ENCODE data around the gene TRIM39. TPM values are rescaled to one million over a fixed set of nuclear protein-coding genes. Genes with fewer than 3 reads are reported as not detected.

TRIM39 gene
- total and polyA plus RNA-seq, 9 of the 15 experiments (the other 6 are each of a cell fraction or from before 2014, with no cell fraction given), result 5.6 to 17.7 (median 12.8) TPM

- TF ChIP-seq BCLAF1 (IDR thresholded peaks at IDR 0.05; ENCODE audit: borderline replicate concordance in 1 of 2, control insufficient read depth in 1 of 2, low read depth in 2 of 2, low read length in 1 of 2) (no peak), BDP1 (IDR thresholded peaks at IDR 0.05; ENCODE audit: insufficient read depth, insufficient read length) (no peak), RBBP5 (IDR thresholded peaks at IDR 0.05; ENCODE audit: borderline replicate concordance, insufficient read depth, low read length, poor library complexity, severe bottlenecking) (no peak), ZNF253 (CRISPR knock-in tag; conservative IDR thresholded peaks at IDR 0.05) (no peak), MGA (IDR thresholded peaks at IDR 0.05) (no peak), ZNF75A (CRISPR knock-in tag; IDR thresholded peaks at IDR 0.05) (no peak), THRB (CRISPR knock-in tag; conservative IDR thresholded peaks at IDR 0.05) (no peak), SMAD4 (CRISPR knock-in tag; conservative IDR thresholded peaks at IDR 0.05) (no peak)
- TF ChIP-seq, protein P1, sequence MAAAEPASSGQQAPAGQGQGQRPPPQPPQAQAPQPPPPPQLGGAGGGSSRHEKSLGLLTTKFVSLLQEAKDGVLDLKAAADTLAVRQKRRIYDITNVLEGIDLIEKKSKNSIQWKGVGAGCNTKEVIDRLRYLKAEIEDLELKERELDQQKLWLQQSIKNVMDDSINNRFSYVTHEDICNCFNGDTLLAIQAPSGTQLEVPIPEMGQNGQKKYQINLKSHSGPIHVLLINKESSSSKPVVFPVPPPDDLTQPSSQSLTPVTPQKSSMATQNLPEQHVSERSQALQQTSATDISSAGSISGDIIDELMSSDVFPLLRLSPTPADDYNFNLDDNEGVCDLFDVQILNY (CRISPR knock-in tag; IDR thresholded peaks at IDR 0.05), result no peak
Measured at GRCh38 chr6:30360139-30360538, 33.4 kb downstream of the TRIM39 start (continued).
